ENCODE results near the gene ILDR2. TPM values are rescaled to one million over a fixed set of nuclear protein-coding genes. Genes with fewer than 3 reads are reported as not detected.

Gene ILDR2
- total and polyA plus RNA-seq, 8 donors = 0.09 to 0.95 (median 0.33) TPM

DNA sequence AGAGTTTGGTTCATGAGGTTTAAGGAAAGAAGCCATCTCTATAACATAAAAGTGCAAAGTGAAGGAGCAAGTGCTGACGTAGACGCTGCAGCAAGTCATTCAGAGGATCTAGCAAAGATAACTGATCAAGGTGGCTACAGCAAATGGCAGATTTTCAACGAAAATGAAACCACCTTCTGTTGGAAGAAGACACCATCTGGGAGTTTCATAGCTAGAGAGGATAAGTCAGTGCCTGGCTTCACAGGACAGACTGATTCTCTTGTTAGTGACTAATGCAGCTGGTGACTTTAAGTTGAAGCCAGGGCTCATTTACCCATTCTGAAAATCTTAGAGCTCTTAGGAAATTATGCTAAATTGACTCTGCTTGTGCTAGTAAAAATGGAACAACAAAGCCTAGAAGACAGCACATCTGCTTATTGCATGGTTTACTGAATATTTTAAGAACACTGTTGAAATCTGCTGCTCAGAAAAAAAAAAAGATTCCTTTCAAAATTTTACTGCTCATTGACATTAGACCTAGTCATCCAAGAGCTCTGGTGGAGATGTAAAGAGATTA lies 24.2 kb upstream of the ILDR2 start:
- intact Hi-C loops (cut with DNase I) = no loop called here
- TF ChIP-seq CTCF (IDR thresholded peaks at IDR 0.05) = no peak
- H3K27me3 ChIP-seq = peaks cover 0 to 8% (median 1%) of the 10 kb centered on the region in 4 donors
- H3K4me1 ChIP-seq = no peaks in the 10 kb centered on the region
- WGBS, 2 donors = 49 to 54% methylated on average over 3 of the region's 3 CpGs
- no peak overlapping the region for H3K27ac ChIP-seq
- no peak for DNase-seq
- no peaks in the 10 kb centered on the region for H3K36me3 ChIP-seq
- no peaks in the 10 kb centered on the region for H3K9me3 ChIP-seq
- FAIRE-seq = no peak
- no peak for ATAC-seq
- no peak overlapping the region for H3K4me3 ChIP-seq

DNA sequence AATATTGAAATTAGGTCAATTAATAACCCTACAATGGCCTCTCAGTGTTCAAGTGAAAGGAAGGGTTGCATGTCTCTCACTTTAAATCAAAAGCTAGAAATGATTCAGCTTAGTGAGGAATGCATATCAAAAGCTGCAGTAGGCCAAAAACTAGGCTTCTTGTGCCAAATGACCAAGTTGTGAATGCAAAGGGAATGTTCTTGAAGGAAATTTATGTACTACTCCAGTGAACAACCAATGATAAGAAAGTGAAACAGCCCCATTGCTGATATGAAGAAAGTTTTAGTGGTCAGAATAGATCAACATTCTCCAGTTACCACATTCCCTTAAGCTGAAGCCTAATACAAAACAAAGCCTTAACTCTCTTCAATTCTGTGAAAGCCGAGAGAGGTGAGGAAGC lies 23.7 kb upstream of the ILDR2 start:
- H3K4me3 ChIP-seq = no peak overlapping the region
- WGBS, 2 donors = 73 to 83% methylated on average over 1 of the region's 1 CpG
- no peak for FAIRE-seq

GRCh38 chr1:166988974-166989515 lies 13.7 kb upstream of the ILDR2 start, which contains the start of gene MAEL:
MAEL (plus strand) TSS chr1:166989280; CDS start chr1:166989353, 73 bp downstream.
- no peaks in the 10 kb centered on the region for H3K4me1 ChIP-seq
- DNase-seq = peak in 1 of 6 donors; percentile 44
- no peak for ATAC-seq
- no peaks in the 10 kb centered on the region for H3K9me3 ChIP-seq
- no peak within 1 kb of the TSS for H3K27ac ChIP-seq
- WGBS, 2 donors = 79 to 84% methylated on average over 45 of the region's 45 CpGs
- no peaks in the 10 kb centered on the region for H3K27me3 ChIP-seq
- H3K4me3 ChIP-seq = no peak within 1 kb of the TSS
- H3K36me3 ChIP-seq = no peaks in the 10 kb centered on the region
- intact Hi-C loops (cut with DNase I) = no loop called here
- no peak for TF ChIP-seq CTCF (IDR thresholded peaks at IDR 0.05)
- no peak for FAIRE-seq

More for the DNA sequence above, 23.7 kb upstream of the ILDR2 start:
- DNase-seq = no peak
- no peaks in the 10 kb centered on the region for H3K36me3 ChIP-seq
- peaks cover 0 to 8% (median 1%) of the 10 kb centered on the region in 4 donors for H3K27me3 ChIP-seq
- intact Hi-C loops (cut with DNase I) = no loop called here
- TF ChIP-seq CTCF (IDR thresholded peaks at IDR 0.05) = no peak
- no peak for ATAC-seq
- no peaks in the 10 kb centered on the region for H3K4me1 ChIP-seq
- H3K9me3 ChIP-seq = no peaks in the 10 kb centered on the region
- no peak overlapping the region for H3K27ac ChIP-seq

DNA sequence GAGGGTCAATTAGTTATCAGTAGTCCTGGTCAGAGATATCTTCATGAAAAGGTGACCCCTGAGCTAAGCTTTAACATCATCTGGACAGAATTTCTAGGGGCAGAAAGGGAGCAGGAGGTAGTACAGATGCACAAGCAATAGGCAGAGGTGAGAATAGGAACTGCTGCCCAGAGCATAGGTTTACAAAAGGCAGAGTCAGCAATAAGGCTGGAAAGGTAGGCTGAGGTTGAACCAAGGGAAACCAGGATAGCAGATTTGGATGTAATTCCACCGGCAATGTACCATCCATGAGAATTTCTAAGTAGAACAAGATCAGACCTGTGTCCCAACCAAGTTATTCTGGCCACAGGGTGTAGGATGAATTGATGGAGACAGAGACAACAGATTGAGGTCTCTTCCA lies 6.2 kb upstream of the ILDR2 start:
- no peak for FAIRE-seq
- Histone ChIP-seq H3K27me3 (no peaks in the 10 kb centered on the region), H3K9me3 (no peaks in the 10 kb centered on the region), H3K36me3 (no peaks in the 10 kb centered on the region), H3K4me1 (no peaks in the 10 kb centered on the region), H3K4me3 (no peak overlapping the region), H3K27ac (no peak overlapping the region)
- no peak for TF ChIP-seq CTCF (IDR thresholded peaks at IDR 0.05)
- DNase-seq = no peak
- ATAC-seq = no peak
- WGBS, 2 donors = 91 to 94% methylated on average over 1 of the region's 1 CpG
- intact Hi-C loops (cut with DNase I) = no loop called here

- ATAC-seq = peak in 3 of 4 donors; percentile 57 to 70 (median 70)
- Histone ChIP-seq H3K4me3 (no peak overlapping the region), H3K9me3 (no peaks in the 10 kb centered on the region), H3K27me3 (no peaks in the 10 kb centered on the region), H3K4me1 (no peaks in the 10 kb centered on the region), H3K27ac (no peak overlapping the region), H3K36me3 (no peaks in the 10 kb centered on the region)
- 86% methylated on average over 3 of the region's 3 CpGs for WGBS, 2 donors
- no peak for DNase-seq
- no peak for FAIRE-seq
- no peak for TF ChIP-seq CTCF (IDR thresholded peaks at IDR 0.05)
- intact Hi-C loops (cut with DNase I) = no loop called here
Observed at GRCh38 chr1:166980818-166981217, 5.5 kb upstream of the ILDR2 start.
